Lower leg skin (tissue), 4 donors: ENCODE data around the gene MRPL18. TPM values are rescaled to one million over a fixed set of nuclear protein-coding genes. Genes with fewer than 3 reads are reported as not detected.
"Not testable (repeated sequence)": the region's sequence is repeated elsewhere in the genome, so short reads cannot be mapped to it uniquely, and the experiment has no call there.

Experiments used
- DNase-seq, 2 donors: peaks; one replicate each; pipeline ENCODE4 v3.0.0-alpha.2; 2019; ENCODE audit warnings: low spot score in 2 of 2
- H3K4me3 ChIP-seq: fragments of 200-600 bp; sonication (generic); 2 replicates; pipeline ENCODE4 v1.5.1; 2017; ENCODE audit warnings: mild to moderate bottlenecking, low read depth; ENCODE audit not compliant: poor library complexity, severe bottlenecking
- POLR2A ChIP-seq, 2 donors: fragments of 450-650 bp; IDR thresholded peaks; one replicate each; pipeline ENCODE4 v1.6.1; 2016 to 2017; ENCODE audit warnings: antibody characterized with exemption in 2 of 2, mild to moderate bottlenecking in 1 of 2, moderate library complexity in 1 of 2
- WGBS, 2 donors: methylation state at CpG; one replicate each; pipeline ENCODE4 v1.1.5; 2018; 5-methylcytosine and 5-hydroxymethylcytosine counted together
- intact Hi-C: fragments of 100-400 bp; cut with DNase I; formaldehyde crosslinking; loops from one replicate; pipeline ENCODE4 v1.15.0; 2023; ENCODE audit warnings: low total_unique reads
- total RNA-seq, 4 donors: library from RNA; depleted of rRNA; stranded (reverse); fragments of >200 nt; gene quantifications; one replicate each; pipeline ENCODE4 v1.1.0, GENCODE V29; 2016
- TF ChIP-seq, protein P1 (sequence below), 3 donors: fragments of 450-650 bp; IDR thresholded peaks; one replicate each; pipeline ENCODE4 v1.5.1; 2016; ENCODE audit warnings: antibody characterized with exemption in 3 of 3, mild to moderate bottlenecking in 3 of 3, moderate library complexity in 2 of 3

MRPL18 gene
- total RNA-seq, 4 donors from 2014 or later: 57.4 to 68.6 (median 59.2) TPM

DNA sequence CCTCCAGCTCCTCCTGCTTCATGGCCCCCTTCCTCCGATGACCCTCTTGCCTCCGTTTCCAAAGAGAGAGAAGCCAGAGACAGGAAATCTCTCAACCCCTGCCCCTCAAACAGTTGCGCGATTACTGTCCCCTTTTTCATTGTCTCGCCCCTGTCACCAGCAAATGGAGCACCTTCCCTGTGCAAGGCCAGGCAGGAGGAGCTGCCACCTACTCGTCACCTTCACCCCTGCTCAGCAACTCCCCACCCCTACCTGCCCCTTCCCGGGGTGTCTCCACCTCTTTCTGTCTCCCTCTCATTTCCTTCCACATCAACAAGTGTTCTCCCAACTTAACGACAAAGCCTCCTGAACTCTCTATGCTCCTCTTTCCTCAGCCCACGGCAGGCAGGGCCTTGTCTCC, 23.5 kb downstream of the MRPL18 start:
- TF ChIP-seq POLR2A (IDR thresholded peaks at IDR 0.05): no peak
- TF ChIP-seq, protein P1, sequence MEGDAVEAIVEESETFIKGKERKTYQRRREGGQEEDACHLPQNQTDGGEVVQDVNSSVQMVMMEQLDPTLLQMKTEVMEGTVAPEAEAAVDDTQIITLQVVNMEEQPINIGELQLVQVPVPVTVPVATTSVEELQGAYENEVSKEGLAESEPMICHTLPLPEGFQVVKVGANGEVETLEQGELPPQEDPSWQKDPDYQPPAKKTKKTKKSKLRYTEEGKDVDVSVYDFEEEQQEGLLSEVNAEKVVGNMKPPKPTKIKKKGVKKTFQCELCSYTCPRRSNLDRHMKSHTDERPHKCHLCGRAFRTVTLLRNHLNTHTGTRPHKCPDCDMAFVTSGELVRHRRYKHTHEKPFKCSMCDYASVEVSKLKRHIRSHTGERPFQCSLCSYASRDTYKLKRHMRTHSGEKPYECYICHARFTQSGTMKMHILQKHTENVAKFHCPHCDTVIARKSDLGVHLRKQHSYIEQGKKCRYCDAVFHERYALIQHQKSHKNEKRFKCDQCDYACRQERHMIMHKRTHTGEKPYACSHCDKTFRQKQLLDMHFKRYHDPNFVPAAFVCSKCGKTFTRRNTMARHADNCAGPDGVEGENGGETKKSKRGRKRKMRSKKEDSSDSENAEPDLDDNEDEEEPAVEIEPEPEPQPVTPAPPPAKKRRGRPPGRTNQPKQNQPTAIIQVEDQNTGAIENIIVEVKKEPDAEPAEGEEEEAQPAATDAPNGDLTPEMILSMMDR (IDR thresholded peaks at IDR 0.05): no peak
- intact Hi-C loops: no loop called here
- 83 to 86% methylated on average over 9 of the region's 9 CpGs for WGBS, 2 donors
- H3K4me3 ChIP-seq: no peak overlapping the region
- no peak for DNase-seq

DNA sequence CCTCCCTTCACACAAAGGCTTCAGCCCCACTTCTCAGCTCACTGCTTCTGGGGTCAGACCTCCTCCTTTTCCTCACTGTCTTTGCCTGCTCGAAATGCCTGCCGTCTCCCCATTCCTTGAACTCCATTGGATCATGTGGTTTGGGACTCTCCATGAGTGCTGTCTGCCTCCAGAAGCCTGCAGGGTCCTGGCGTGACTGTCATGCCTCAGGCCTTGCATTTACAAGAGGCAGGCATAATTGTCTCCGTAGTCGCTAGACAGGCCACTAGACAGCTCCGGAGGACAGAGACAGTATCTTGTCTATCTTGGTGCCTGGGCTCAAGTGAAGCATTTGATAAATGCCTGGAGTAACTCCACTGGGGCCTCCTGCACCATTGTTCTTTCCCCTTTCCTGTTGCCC, 25.1 kb downstream of the MRPL18 start:
- WGBS, 2 donors: 75 to 83% methylated on average over 6 of the region's 6 CpGs
- TF ChIP-seq, protein P1 (IDR thresholded peaks at IDR 0.05): no peak
- no peak for TF ChIP-seq POLR2A (IDR thresholded peaks at IDR 0.05)
- no peak overlapping the region for H3K4me3 ChIP-seq
- intact Hi-C loops: no loop called here
- no peak for DNase-seq

GRCh38 chr6:159816775-159817174, 26.5 kb downstream of the MRPL18 start:
- H3K4me3 ChIP-seq, intact Hi-C loops, DNase-seq: not testable (repeated sequence)
- WGBS, 2 donors: 57 to 68% methylated on average over 3 of the region's 3 CpGs

DNA sequence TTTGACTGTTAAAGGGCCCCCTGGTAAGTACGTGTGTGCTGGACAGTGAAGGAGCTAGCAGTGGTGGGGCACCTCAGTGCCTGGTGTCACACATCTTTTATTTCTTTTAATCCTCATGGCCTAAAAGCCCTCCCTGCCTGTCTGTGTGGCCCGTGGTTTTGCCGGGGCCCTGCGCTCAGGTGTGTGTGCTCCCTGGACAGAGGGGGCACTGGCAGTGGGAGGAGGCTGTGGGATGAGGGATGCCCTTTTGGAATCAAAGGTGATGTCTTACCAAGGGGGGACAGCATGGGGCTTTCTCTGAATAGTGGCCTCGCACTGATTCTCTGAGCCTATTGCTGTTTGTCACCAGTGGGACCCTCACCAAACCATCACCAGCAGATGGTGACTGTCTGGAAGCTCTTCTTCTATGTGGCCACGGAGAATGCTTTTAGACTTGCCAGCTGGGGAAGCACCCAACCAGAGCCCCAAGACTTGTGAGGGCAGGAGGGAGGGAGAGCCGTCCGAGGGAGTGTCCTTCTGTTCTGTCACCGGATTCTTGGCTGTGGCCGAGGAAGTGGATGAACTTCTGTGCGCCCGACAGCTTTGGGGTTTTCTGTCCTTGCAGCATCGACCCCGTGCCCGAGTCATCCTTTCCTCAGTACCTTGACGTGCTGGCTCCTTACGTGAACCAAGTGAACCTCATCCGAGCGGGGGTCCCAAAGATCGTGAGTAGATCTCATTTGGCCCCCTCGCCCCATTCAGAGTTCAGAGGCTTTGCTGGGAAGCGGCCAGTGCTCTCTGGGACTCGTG, 27.9 kb downstream of the MRPL18 start:
- TF ChIP-seq POLR2A (IDR thresholded peaks at IDR 0.05): no peak
- TF ChIP-seq, protein P1 (IDR thresholded peaks at IDR 0.05): no peak
- 89 to 94% methylated on average over 23 of the region's 23 CpGs for WGBS, 2 donors
- intact Hi-C loops: no loop called here
- DNase-seq: no peak
- no peak overlapping the region for H3K4me3 ChIP-seq

- H3K4me3 ChIP-seq: no peak overlapping the region
- TF ChIP-seq, protein P1 (IDR thresholded peaks at IDR 0.05): no peak
- TF ChIP-seq POLR2A (IDR thresholded peaks at IDR 0.05): no peak
- intact Hi-C loops: no loop called here
- DNase-seq: no peak
- 83 to 91% methylated on average over 16 of the region's 16 CpGs for WGBS, 2 donors
These were observed 28.8 kb downstream of the MRPL18 start for GRCh38 chr6:159819098-159819497.

DNA sequence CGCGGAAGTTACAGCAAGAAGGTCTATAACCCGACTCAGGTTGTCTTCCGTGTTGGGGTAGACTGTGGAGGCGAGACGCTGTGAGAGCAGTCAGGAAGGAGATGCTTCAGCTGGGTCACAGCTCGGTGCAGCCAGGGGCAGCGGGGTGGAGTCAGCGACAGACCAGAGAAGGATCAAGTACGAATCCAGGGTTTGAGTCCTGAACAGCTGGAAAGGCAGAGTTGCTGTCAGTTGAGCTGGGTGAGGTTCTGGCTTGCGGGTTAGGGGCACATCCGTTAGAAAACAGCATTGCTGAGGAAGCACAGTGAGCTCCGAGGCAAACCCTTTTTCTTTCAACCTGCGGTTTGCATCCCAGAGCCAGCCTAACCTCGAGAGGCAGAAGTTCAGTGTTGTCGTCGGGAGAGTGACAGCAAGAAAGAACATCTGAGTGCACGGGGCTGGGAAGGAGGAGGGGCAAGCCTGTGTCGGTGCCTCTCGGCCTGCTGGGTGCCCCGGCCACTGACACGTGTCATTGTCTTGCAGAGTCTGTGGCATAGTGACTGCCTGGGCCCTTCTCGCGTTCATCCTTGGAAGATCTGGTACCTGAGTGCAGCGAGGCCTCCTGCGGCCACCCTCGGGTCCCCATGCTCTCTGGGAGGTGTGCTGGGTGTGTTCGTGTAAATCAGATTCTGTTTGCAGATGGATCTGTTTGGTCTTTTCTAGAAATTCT, 29.8 kb downstream of the MRPL18 start:
- DNase-seq: no peak
- 63 to 65% methylated on average over 28 of the region's 28 CpGs for WGBS, 2 donors
- intact Hi-C loops: no loop called here
- TF ChIP-seq, protein P1 (IDR thresholded peaks at IDR 0.05): no peak
- TF ChIP-seq POLR2A (IDR thresholded peaks at IDR 0.05): no peak
- no peak overlapping the region for H3K4me3 ChIP-seq
